Large intestine (tissue), 3 donors: ENCODE measurements around the gene ASTN2. TPM values are rescaled to one million over a fixed set of nuclear protein-coding genes. Genes with fewer than 3 reads are reported as not detected.

Source experiments
- DNase-seq, 2 donors: peaks; one replicate each; pipeline versions ENCODE4 v3.0.0 to v3.0.0-alpha.2; 2013
- H3K27ac ChIP-seq: one replicate; pipeline ENCODE4 v1.5.1; 2013; ENCODE audit warnings: low read length
- H3K27me3 ChIP-seq: 2 replicates; pipeline ENCODE4 v1.6.1; 2013; ENCODE audit warnings: low read length; ENCODE audit not compliant: control insufficient read depth, insufficient read depth
- H3K36me3 ChIP-seq: 2 replicates; pipeline ENCODE4 v1.6.1; 2013; ENCODE audit warnings: low read length; ENCODE audit not compliant: control insufficient read depth, insufficient read depth
- H3K4me1 ChIP-seq: one replicate; pipeline ENCODE4 v1.6.1; 2013; ENCODE audit warnings: low read length; ENCODE audit not compliant: control insufficient read depth, insufficient read depth
- H3K4me3 ChIP-seq: one replicate; pipeline ENCODE4 v1.5.1; 2013; ENCODE audit warnings: low read length
- H3K9me3 ChIP-seq: one replicate; pipeline ENCODE4 v1.6.1; 2013; ENCODE audit warnings: mild to moderate bottlenecking, low read depth, low read length, moderate library complexity; ENCODE audit not compliant: control insufficient read depth
- WGBS: methylation state at CpG from one replicate; pipeline ENCODE4 v1.1.5; 2013; ENCODE audit warnings: low lambda C conversion rate; ENCODE audit not compliant: insufficient coverage; 5-methylcytosine and 5-hydroxymethylcytosine counted together
- polyA plus RNA-seq: library from polyadenylated mRNA; unstranded; fragments of 120-200 nt; gene quantifications from one replicate; pipeline ENCODE4 v1.2.1, GENCODE V29; 2013

ASTN2 gene
- polyA plus RNA-seq, 1 donor: 11.4 TPM

GRCh38 chr9:117282541-117282940 lies 132.3 kb downstream of the ASTN2 start:
- Histone ChIP-seq H3K4me1 (no peaks in the 10 kb centered on the region), H3K9me3 (no peaks in the 10 kb centered on the region)

GRCh38 chr9:117278471-117279035 lies 136.3 kb downstream of the ASTN2 start:
- Histone ChIP-seq H3K4me3 (no peak overlapping the region), H3K27me3 (no peaks in the 10 kb centered on the region), H3K4me1 (no peaks in the 10 kb centered on the region), H3K36me3 (no peaks in the 10 kb centered on the region), H3K9me3 (no peaks in the 10 kb centered on the region), H3K27ac (no peak overlapping the region)
- WGBS: 86% methylated on average over 1 of the region's 7 CpGs
- no peak for DNase-seq

More at GRCh38 chr9:117282541-117282940, 132.3 kb downstream of the ASTN2 start:
- no CpG with 5 or more reads among the region's 2 CpGs for WGBS
- Histone ChIP-seq H3K36me3 (no peaks in the 10 kb centered on the region), H3K4me3 (no peak overlapping the region), H3K27me3 (no peaks in the 10 kb centered on the region), H3K27ac (no peak overlapping the region)
- no peak for DNase-seq

- peak in 1 of 2 donors; percentile 15 for DNase-seq
- H3K27ac ChIP-seq: no peak overlapping the region
- WGBS: no CpG with 5 or more reads among the region's 4 CpGs
These were observed 136.8 kb downstream of the ASTN2 start for GRCh38 chr9:117278020-117278419.

GRCh38 chr9:117276444-117276843 lies 138.4 kb downstream of the ASTN2 start:
- DNase-seq: no peak
- no peak overlapping the region for H3K4me3 ChIP-seq
- H3K9me3 ChIP-seq: no peaks in the 10 kb centered on the region
- no CpG with 5 or more reads among the region's 3 CpGs for WGBS
- no peak overlapping the region for H3K27ac ChIP-seq
- no peaks in the 10 kb centered on the region for H3K36me3 ChIP-seq
- no peaks in the 10 kb centered on the region for H3K27me3 ChIP-seq
- H3K4me1 ChIP-seq: no peaks in the 10 kb centered on the region

More at GRCh38 chr9:117278020-117278419, 136.8 kb downstream of the ASTN2 start:
- no peaks in the 10 kb centered on the region for H3K4me1 ChIP-seq
- H3K4me3 ChIP-seq: no peak overlapping the region
- no peaks in the 10 kb centered on the region for H3K36me3 ChIP-seq
- no peaks in the 10 kb centered on the region for H3K9me3 ChIP-seq
- H3K27me3 ChIP-seq: no peaks in the 10 kb centered on the region

GRCh38 chr9:117273612-117274011 lies 141.2 kb downstream of the ASTN2 start:
- no peak overlapping the region for H3K27ac ChIP-seq
- WGBS: no CpG with 5 or more reads among the region's 1 CpG
- no peaks in the 10 kb centered on the region for H3K27me3 ChIP-seq
- no peaks in the 10 kb centered on the region for H3K36me3 ChIP-seq
- no peak overlapping the region for H3K4me3 ChIP-seq
- no peaks in the 10 kb centered on the region for H3K4me1 ChIP-seq
- DNase-seq: no peak
- no peaks in the 10 kb centered on the region for H3K9me3 ChIP-seq

GRCh38 chr9:117268847-117269446 lies 145.9 kb downstream of the ASTN2 start:
- Histone ChIP-seq H3K36me3 (no peaks in the 10 kb centered on the region), H3K9me3 (no peaks in the 10 kb centered on the region), H3K27me3 (no peaks in the 10 kb centered on the region), H3K4me1 (no peaks in the 10 kb centered on the region), H3K4me3 (no peak overlapping the region), H3K27ac (no peak overlapping the region)
- DNase-seq: no peak
- whole genome bisulfite sequencing: 92% methylated on average over 4 of the region's 9 CpGs

GRCh38 chr9:117266855-117267497 lies 147.9 kb downstream of the ASTN2 start:
- no peaks in the 10 kb centered on the region for H3K27me3 ChIP-seq
- H3K4me3 ChIP-seq: no peak overlapping the region
- no peak overlapping the region for H3K27ac ChIP-seq
- H3K36me3 ChIP-seq: no peaks in the 10 kb centered on the region
- no CpG with 5 or more reads among the region's 2 CpGs for WGBS
- H3K9me3 ChIP-seq: no peaks in the 10 kb centered on the region
- H3K4me1 ChIP-seq: no peaks in the 10 kb centered on the region
- no peak for DNase-seq

- Histone ChIP-seq H3K4me3 (no peak overlapping the region), H3K36me3 (no peaks in the 10 kb centered on the region), H3K27me3 (no peaks in the 10 kb centered on the region), H3K4me1 (no peaks in the 10 kb centered on the region), H3K9me3 (no peaks in the 10 kb centered on the region), H3K27ac (no peak overlapping the region)
- DNase-seq: no peak
- no CpG with 5 or more reads among the region's 4 CpGs for WGBS
These were observed 149.6 kb downstream of the ASTN2 start for GRCh38 chr9:117265253-117265652.

- H3K4me3 ChIP-seq: no peak overlapping the region
- 60% methylated on average over 1 of the region's 8 CpGs for WGBS
- H3K27ac ChIP-seq: no peak overlapping the region
- no peaks in the 10 kb centered on the region for H3K36me3 ChIP-seq
- DNase-seq: no peak
- no peaks in the 10 kb centered on the region for H3K4me1 ChIP-seq
- H3K9me3 ChIP-seq: no peaks in the 10 kb centered on the region
- H3K27me3 ChIP-seq: no peaks in the 10 kb centered on the region
These were observed 156.5 kb downstream of the ASTN2 start for GRCh38 chr9:117258184-117258866.

GRCh38 chr9:117253261-117253660 lies 161.6 kb downstream of the ASTN2 start:
- WGBS: no CpG with 5 or more reads among the region's 2 CpGs
- Histone ChIP-seq H3K4me1 (no peaks in the 10 kb centered on the region), H3K36me3 (no peaks in the 10 kb centered on the region), H3K4me3 (no peak overlapping the region), H3K27ac (no peak overlapping the region), H3K9me3 (no peaks in the 10 kb centered on the region), H3K27me3 (no peaks in the 10 kb centered on the region)
- DNase-seq: no peak
